ENCODE measurements around the gene WDR37.

Gene WDR37

GRCh38 chr10:1074748-1075308 lies 18.6 kb downstream of the WDR37 start:
- DNase-seq (ENCODE audit: low spot score) = no peak

DNA sequence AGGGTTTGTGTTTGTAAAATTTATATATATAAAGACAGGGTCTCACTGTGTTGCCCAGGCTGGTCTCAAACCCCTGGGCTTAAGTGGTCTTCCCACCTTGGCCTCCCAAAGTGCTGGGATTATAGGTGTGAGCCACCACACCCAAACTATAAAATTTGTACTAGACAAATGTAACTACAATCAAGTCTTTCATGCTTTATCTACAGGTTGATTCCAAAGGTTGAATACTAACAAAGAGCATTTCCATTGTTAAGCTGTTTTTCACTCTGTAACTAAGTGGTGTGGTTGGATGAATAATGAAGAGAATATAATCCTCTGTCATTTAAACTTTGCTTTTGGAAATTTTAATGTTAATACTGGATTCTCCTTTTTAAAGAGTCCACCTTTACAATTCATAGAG lies 22.5 kb downstream of the WDR37 start:
- no peak for DNase-seq (ENCODE audit: low spot score)

GRCh38 chr10:1083581-1083980 lies 27.4 kb downstream of the WDR37 start:
- no peak for DNase-seq (ENCODE audit: low spot score)

GRCh38 chr10:1084011-1084950 lies 28.1 kb downstream of the WDR37 start:
- no peak for DNase-seq (ENCODE audit: low spot score)

DNA sequence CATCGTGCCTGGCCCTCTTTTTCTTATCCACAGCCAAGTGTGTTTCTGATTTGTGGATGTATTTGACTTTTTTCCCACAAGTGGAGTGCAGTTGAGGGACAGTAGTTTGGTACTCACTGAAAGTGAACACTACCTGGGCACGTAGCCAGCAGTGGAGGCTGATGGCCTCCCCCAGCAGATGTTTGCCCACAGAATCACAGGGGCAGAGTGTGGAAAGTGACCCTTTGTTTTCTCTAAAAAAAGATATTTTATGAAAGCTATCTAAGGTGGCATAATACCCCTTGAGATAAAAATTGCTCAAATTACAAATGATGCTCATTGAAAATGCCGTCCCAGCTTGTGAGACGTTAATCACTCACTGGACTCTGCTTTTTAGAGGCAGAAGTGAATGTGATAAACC lies 29.1 kb downstream of the WDR37 start:
- no peak for DNase-seq (ENCODE audit: low spot score)

DNA sequence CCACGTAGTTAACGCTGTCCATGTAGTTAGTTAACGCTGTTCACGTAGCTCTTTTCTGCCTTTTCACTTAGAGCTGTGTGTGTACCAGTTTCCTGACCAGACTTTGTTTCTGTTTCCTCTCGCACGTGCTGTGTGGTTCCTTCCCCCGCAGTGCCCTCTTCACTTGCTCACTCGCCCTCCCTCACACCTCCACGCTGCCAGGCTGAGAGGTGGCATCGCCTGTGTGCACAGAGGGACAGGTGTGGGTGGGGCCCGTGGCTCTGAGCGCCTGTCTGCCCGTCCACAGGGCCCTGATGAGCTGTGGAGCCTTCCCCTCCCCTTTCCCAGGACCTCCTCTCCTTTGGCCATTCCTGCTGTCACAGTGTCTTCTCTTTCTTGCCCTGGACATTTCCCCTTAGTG lies 30.6 kb downstream of the WDR37 start:
- no peak for DNase-seq (ENCODE audit: low spot score)

DNA sequence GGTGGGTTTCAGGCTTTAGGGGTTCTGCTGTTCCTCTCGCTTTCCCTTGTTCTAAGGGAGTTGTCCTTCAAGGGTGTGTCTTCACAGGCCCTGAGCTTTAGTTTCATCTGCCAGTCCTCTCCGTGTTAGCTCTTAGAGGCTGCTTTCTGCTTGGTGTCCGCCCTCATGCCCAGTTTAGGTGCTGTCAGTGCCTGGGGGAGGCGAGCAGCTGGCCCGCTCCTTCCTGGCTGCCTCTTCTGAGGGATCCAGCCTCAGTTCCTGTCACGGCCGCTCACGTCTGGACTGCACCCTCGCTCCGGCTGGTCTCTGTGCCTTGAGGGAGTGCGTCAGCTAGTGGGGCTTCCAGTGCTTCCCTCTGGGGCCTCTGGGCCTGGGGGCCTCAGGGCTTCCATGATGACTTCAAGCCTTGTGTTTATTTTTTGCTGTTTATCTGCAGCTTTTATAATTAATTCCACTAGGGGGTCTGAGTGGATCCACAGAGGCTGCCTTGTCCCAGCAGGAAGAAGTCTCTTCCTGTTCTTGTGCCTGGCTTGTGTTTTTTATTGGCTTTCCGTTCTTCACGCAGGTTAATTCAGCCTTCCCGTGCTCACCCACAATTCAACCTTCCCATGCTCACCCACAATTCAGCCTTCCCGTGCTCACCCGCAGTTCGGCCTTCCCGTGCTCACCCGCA lies 33.0 kb downstream of the WDR37 start:
- DNase-seq (ENCODE audit: low spot score) = no peak

DNA sequence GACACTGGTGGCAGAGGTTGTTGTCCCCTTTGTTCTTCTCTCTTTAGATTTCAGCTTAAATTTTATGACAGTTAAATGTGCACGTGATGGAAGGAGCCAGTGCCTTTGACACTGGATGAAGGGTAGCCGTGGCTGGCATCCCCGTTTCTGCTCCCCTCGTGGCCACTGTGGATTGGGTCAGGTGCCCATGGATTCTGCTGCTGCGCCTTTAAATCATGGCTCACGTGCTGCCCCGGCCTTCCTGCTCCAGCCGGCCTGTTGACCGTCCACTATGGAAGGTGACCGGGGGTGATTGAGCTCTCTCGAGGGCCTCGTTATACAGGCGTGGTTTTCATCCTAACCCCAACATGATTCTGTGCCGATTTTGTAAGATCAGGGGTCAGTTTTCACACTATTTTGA lies 34.5 kb downstream of the WDR37 start:
- DNase-seq (ENCODE audit: low spot score) = no peak

DNA sequence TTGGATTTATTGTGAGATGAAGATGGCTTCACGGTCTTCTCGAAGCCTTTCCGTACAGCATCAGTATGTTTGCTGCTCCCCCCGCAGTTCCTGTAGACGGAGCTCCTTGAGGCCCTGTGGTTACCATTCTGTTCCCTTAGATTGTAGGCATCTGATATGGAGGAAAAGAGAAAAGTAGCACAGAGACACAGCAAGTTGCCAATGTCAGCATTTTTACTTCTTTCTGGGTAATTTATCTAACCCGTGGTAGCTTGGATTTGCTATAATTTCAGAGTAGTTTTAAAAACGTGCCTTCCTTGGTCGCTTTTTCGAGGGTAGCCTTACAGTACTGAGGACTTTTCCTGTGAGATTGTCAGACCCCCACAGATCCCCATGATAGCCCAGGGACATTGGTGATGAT lies 37.5 kb downstream of the WDR37 start:
- DNase-seq (ENCODE audit: low spot score) = no peak

- no peak for DNase-seq (ENCODE audit: low spot score)
These were observed 38.2 kb downstream of the WDR37 start for GRCh38 chr10:1094112-1095057.

DNA sequence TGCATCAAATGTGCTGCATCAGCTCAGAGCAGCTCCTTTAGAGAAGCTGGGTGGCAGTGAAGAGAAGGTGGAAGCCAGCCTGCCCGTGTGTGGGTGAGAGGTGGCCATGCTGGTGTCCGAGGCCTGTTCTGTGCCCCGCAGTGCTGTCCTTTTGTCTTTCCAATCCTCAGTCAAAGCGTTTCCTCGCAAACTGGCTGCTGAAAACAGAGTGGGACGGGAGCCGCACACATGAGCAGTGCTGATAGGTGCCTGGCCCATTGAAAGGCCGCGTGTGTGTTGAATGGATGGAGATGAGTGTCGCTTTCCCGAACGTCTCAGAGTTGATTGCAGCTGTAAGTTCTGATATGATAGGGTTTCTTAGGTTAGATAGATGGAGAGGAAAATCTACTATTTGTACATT lies 39.3 kb downstream of the WDR37 start:
- no peak for DNase-seq (ENCODE audit: low spot score)

- DNase-seq (ENCODE audit: low spot score) = no peak
These were observed 40.2 kb downstream of the WDR37 start for GRCh38 chr10:1096287-1096889.

- no peak for DNase-seq (ENCODE audit: low spot score)
These were observed 41.3 kb downstream of the WDR37 start for GRCh38 chr10:1097436-1097835.

GRCh38 chr10:1100143-1100542 lies 44.0 kb downstream of the WDR37 start:
- no peak for DNase-seq (ENCODE audit: low spot score)

DNA sequence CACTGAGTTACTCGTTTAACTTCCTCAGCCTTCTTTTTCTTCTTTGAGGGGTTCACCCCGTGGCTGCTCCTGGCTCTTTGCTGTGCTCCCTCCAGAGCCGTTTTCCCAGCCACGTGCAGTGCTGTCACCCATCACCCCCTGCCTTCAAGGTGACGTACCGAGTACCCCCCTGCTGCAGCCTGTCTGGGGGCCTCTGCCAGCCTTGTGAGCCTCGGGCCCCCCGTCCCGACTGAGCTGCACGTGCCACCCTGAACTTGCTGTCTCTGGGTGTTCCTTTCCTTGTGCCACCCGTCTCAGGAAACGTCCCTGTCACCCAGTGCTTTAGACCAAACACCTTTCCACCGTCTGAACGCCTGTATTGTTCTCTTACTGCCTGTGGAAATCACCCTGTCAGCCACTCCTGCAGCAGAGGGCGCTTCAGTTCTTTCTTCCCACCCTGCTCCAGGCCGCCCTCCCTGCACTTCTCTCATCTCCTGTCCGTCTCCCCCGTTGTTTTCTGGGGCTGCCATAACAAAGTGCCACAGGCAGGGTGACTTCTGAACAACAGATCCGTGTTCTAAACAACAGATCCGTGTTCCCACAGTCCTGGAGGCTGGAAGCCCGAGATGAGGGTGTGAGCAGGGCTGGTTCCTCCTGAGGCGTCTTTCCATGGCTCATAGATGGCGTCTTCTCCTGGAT lies 44.6 kb downstream of the WDR37 start:
- no peak for DNase-seq (ENCODE audit: low spot score)

DNA sequence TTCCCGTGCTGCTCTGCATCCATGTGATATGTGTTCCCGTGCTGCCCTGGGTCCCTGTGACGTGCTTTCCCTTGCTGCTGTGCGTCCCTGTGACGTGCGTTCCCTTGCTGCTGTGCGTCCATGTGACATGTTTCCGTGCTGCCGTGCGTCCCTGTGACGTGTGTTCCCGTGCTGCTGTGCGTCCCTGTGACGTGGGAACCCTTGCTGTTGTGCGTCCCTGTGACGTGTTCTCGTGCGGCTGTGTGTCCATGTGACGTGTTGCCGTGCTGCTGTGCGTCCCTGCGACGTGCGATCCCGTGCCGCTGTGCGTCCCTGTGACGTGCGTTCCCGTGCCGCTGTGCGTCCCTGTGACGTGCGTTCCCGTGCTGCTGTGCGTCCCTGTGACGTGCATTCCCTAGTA lies 45.8 kb downstream of the WDR37 start:
- DNase-seq (ENCODE audit: low spot score) = no peak

- DNase-seq (ENCODE audit: low spot score) = no peak
These were observed 46.2 kb downstream of the WDR37 start for GRCh38 chr10:1102416-1102815.

DNA sequence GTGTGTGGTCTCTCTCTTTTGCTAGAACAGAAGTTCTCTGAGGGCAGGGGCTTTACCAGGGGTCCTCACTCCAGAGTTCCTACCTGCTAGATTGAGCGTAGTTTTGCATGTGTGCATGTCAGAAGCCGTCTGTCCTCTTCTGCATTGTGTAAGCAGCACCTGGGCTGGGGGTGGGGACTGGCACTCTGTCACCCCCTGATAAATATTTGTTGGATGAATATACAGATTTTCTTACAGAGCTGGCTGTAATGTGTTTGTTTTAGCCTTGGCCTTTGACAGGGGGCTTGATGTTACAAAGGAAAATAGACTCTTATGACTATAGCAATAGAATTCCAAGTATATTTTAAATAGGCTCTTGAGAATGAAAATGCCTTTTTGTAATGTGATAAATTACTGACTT lies 46.6 kb downstream of the WDR37 start:
- no peak for DNase-seq (ENCODE audit: low spot score)

DNA sequence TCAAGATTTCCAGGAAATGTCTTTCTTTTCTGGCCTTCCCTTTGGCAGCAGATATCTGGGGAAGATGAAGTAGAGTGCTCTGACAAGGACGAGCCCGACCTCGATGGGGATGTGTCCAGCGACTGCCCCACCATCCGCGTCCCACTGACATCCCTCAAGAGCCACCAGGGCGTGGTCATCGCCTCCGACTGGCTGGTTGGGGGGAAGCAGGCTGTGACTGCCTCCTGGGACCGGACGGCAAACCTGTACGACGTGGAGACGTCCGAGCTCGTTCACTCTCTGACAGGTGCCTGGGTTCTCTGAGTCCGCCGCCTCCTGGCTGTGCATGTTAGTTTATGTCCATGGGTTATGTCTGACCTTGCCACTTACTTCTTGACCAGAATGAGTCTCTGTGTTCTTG lies 47.4 kb downstream of the WDR37 start:
- no peak for DNase-seq (ENCODE audit: low spot score)

GRCh38 chr10:1104971-1105370 lies 48.8 kb downstream of the WDR37 start:
- DNase-seq (ENCODE audit: low spot score) = no peak

DNA sequence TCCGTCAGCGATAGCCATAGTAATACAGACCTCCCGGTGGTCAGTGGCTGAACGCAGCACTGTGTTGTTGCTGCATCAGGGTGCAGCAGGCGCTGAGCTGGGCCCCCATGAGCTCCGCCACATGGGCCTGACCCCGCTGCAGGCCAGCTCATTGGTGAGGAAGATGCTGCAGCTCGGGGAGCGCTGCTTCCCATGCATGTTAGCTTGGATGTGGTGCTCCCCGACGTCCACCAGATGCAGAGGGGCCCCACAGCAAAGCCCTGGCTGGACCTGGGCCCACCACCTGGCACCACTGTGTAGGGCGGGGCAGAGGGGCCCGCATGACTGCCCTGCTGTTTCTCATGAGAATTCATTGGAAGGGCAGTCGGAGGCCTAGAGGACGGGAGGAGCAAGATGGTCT lies 50.8 kb downstream of the WDR37 start:
- DNase-seq (ENCODE audit: low spot score) = no peak

All from AG08396 (cell line).